HepG2 (cell line): ENCODE measurements around the gene BST1. TPM values are rescaled to one million over a fixed set of nuclear protein-coding genes. Genes with fewer than 3 reads are reported as not detected.

Experiments
- EHMT2 ChIP-seq: fragments of 200-600 bp; sonication (generic); IDR thresholded peaks from 2 replicates; pipeline ENCODE4 v1.7.0; 2017; ENCODE audit warnings: antibody characterized with exemption, low read depth, low read length, borderline replicate concordance
- FOXK2 ChIP-seq: fragments of 450-650 bp; IDR thresholded peaks from 2 replicates; pipeline ENCODE4 v1.6.1; 2016
- GPN1 ChIP-seq: sonication (generic); formaldehyde crosslinking; IDR thresholded peaks from 2 replicates; pipeline ENCODE4 v1.5.1; 2020; ENCODE audit warnings: missing genetic modification reagents, borderline replicate concordance
- KMT2B ChIP-seq: IDR thresholded peaks from 2 replicates; pipeline ENCODE4 v1.6.1; 2016; ENCODE audit warnings: missing genetic modification reagents, missing compliant biosample characterization
- NCOR1 ChIP-seq: fragments of 200-600 bp; sonication (generic); IDR thresholded peaks from 2 replicates; pipeline ENCODE4 v1.7.0; 2017; ENCODE audit warnings: antibody characterized with exemption, low read length, borderline replicate concordance
- NFKBIZ ChIP-seq: IDR thresholded peaks from 2 replicates; pipeline ENCODE4 v1.6.1; 2018; ENCODE audit warnings: missing genetic modification reagents, missing compliant biosample characterization
- NR2F2 ChIP-seq: IDR thresholded peaks from 2 replicates; pipeline ENCODE4 v1.6.1; 2012; ENCODE audit warnings: low read depth, inconsistent platforms, borderline replicate concordance
- TBP ChIP-seq: sonication (generic); formaldehyde crosslinking; IDR thresholded peaks from 2 replicates; pipeline ENCODE4 v1.5.0; 2020; ENCODE audit warnings: missing genetic modification reagents
- ZFX ChIP-seq: sonication (generic); formaldehyde crosslinking; IDR thresholded peaks from 2 replicates; pipeline ENCODE4 v1.4.0; 2020; ENCODE audit warnings: mild to moderate bottlenecking, low read depth, missing genetic modification reagents, moderate library complexity
- ZNF230 ChIP-seq: sonication (generic); formaldehyde crosslinking; IDR thresholded peaks from 2 replicates; pipeline ENCODE4 v1.4.0; 2020; ENCODE audit warnings: mild to moderate bottlenecking, missing genetic modification reagents
- ZNF232 ChIP-seq: sonication (generic); formaldehyde crosslinking; IDR thresholded peaks from 2 replicates; pipeline ENCODE4 v1.4.0; 2020; ENCODE audit warnings: missing genetic modification reagents, borderline replicate concordance
- ZNF251 ChIP-seq: sonication (generic); formaldehyde crosslinking; IDR thresholded peaks from 2 replicates; pipeline ENCODE4 v1.9.0; 2021; ENCODE audit warnings: mild to moderate bottlenecking, missing genetic modification reagents
- ZNF557 ChIP-seq: sonication (generic); formaldehyde crosslinking; IDR thresholded peaks from 2 replicates; pipeline ENCODE4 v1.4.0; 2020; ENCODE audit warnings: missing genetic modification reagents
- ZNF878 ChIP-seq: sonication (generic); formaldehyde crosslinking; IDR thresholded peaks from 2 replicates; pipeline ENCODE4 v1.8.1; 2023; ENCODE audit warnings: mild to moderate bottlenecking, missing genetic modification reagents, moderate library complexity
- polyA plus RNA-seq, 8 experiments: library from polyadenylated mRNA; depleted of rRNA in 3 of 8; stranded (reverse) in 7 of 8; unstranded in 1 of 8; fragments of >200 nt; fragmentation: Illumina TruSeq in 4 of 8; extraction: Trizol in 4 of 8; gene quantifications; 2 replicates each; pipeline versions ENCODE4 v1.2.1 to v1.2.3, GENCODE V29; 2011 to 2016; ENCODE audit warnings: low read depth in 4 of 8, missing spikeins in 1 of 8, mixed read lengths in 1 of 8; ENCODE audit not compliant: insufficient read depth in 1 of 8
- total RNA-seq, 5 experiments: library from RNA; depleted of rRNA; stranded (reverse); fragments of >200 nt; fragmentation: Illumina TruSeq; extraction: Trizol; gene quantifications; 2 replicates each; pipeline ENCODE4 v1.2.3, GENCODE V29; 2016; ENCODE audit warnings: low read depth in 1 of 5
- TF ChIP-seq, protein P1 (sequence below): sonication (generic); formaldehyde crosslinking; IDR thresholded peaks from 2 replicates; pipeline ENCODE4 v1.5.1; 2020; ENCODE audit warnings: missing genetic modification reagents, mild to moderate bottlenecking, borderline replicate concordance
- TF ChIP-seq, protein P2 (sequence below): IDR thresholded peaks from 2 replicates; pipeline ENCODE4 v1.6.1; 2012; ENCODE audit warnings: low read depth, low read length, improper control_type of control experiment
- TF ChIP-seq, protein P3 (sequence below): sonication (generic); formaldehyde crosslinking; conservative IDR thresholded peaks from 2 replicates; pipeline ENCODE4 v1.4.0; 2020; ENCODE audit warnings: mild to moderate bottlenecking, missing genetic modification reagents, moderate library complexity

BST1 gene
- total and polyA plus RNA-seq, 2 of the 13 experiments (the other 11 are each of a cell fraction or from before 2014, with no cell fraction given), result 0.09 to 0.49 TPM

DNA sequence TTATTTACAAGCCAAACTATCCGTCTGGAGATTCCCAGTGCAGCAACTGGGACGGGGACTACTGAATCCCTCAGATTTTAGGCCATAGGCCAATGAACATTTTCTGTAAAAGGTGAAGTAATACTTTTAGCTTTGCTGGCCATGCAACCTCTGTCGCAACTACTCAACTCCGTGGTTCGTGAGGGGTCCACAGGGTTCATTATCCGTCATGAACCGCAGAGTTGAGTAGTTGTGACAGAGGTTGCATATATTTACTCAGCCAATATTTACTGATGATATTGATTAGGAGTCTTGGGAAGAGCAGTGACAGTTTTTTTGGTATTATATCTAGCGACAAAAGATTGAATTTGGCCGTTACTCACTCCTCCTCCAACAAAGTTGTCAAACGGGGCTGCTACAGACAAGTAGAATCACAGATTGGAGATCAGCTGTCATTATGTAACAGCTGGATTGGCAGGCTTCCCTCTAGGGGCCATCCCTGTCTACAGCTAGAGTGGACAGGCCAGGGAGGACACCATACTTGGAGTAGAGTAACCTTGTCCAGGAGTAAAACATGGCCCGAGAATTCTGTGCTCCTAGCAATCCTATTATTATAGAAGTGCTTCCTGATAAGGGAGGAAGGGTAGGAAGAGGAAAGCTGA, 38.0 kb downstream of the BST1 start (continued):
- TF ChIP-seq, protein P1, sequence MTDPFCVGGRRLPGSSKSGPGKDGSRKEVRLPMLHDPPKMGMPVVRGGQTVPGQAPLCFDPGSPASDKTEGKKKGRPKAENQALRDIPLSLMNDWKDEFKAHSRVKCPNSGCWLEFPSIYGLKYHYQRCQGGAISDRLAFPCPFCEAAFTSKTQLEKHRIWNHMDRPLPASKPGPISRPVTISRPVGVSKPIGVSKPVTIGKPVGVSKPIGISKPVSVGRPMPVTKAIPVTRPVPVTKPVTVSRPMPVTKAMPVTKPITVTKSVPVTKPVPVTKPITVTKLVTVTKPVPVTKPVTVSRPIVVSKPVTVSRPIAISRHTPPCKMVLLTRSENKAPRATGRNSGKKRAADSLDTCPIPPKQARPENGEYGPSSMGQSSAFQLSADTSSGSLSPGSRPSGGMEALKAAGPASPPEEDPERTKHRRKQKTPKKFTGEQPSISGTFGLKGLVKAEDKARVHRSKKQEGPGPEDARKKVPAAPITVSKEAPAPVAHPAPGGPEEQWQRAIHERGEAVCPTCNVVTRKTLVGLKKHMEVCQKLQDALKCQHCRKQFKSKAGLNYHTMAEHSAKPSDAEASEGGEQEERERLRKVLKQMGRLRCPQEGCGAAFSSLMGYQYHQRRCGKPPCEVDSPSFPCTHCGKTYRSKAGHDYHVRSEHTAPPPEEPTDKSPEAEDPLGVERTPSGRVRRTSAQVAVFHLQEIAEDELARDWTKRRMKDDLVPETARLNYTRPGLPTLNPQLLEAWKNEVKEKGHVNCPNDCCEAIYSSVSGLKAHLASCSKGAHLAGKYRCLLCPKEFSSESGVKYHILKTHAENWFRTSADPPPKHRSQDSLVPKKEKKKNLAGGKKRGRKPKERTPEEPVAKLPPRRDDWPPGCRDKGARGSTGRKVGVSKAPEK (CRISPR knock-in tag), result no peak
- TF ChIP-seq FOXK2, result no peak
- peak; percentile 67; the same call in 1 of the 2 replicates for TF ChIP-seq EHMT2
- no peak for TF ChIP-seq ZNF878
- TF ChIP-seq NFKBIZ, result 0 out of 2 replicates have a peak, but pooled peaks have one; percentile 59
- TF ChIP-seq, protein P2, sequence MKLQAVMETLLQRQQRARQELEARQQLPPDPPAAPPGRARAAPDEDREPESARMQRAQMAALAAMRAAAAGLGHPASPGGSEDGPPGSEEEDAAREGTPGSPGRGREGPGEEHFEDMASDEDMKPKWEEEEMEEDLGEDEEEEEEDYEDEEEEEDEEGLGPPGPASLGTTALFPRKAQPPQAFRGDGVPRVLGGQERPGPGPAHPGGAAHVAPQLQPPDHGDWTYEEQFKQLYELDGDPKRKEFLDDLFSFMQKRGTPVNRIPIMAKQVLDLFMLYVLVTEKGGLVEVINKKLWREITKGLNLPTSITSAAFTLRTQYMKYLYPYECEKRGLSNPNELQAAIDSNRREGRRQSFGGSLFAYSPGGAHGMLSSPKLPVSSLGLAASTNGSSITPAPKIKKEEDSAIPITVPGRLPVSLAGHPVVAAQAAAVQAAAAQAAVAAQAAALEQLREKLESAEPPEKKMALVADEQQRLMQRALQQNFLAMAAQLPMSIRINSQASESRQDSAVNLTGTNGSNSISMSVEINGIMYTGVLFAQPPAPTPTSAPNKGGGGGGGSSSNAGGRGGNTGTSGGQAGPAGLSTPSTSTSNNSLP, result peak; percentile 34; the same call in 1 of the 2 replicates
- TF ChIP-seq, protein P3, sequence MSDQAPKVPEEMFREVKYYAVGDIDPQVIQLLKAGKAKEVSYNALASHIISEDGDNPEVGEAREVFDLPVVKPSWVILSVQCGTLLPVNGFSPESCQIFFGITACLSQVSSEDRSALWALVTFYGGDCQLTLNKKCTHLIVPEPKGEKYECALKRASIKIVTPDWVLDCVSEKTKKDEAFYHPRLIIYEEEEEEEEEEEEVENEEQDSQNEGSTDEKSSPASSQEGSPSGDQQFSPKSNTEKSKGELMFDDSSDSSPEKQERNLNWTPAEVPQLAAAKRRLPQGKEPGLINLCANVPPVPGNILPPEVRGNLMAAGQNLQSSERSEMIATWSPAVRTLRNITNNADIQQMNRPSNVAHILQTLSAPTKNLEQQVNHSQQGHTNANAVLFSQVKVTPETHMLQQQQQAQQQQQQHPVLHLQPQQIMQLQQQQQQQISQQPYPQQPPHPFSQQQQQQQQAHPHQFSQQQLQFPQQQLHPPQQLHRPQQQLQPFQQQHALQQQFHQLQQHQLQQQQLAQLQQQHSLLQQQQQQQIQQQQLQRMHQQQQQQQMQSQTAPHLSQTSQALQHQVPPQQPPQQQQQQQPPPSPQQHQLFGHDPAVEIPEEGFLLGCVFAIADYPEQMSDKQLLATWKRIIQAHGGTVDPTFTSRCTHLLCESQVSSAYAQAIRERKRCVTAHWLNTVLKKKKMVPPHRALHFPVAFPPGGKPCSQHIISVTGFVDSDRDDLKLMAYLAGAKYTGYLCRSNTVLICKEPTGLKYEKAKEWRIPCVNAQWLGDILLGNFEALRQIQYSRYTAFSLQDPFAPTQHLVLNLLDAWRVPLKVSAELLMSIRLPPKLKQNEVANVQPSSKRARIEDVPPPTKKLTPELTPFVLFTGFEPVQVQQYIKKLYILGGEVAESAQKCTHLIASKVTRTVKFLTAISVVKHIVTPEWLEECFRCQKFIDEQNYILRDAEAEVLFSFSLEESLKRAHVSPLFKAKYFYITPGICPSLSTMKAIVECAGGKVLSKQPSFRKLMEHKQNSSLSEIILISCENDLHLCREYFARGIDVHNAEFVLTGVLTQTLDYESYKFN, result peak; percentile 73
- no peak for TF ChIP-seq TBP
- no peak for TF ChIP-seq ZNF251
- TF ChIP-seq ZNF557 (CRISPR knock-in tag), result no peak
- TF ChIP-seq ZNF232 (CRISPR knock-in tag), result no peak
- TF ChIP-seq NR2F2, result peak; percentile 56; the same call in 1 of the 2 replicates
- no peak for TF ChIP-seq KMT2B (CRISPR knock-in tag)
- no peak for TF ChIP-seq ZNF230 (CRISPR knock-in tag)
- no peak for TF ChIP-seq GPN1 (CRISPR knock-in tag)
- TF ChIP-seq ZFX (CRISPR knock-in tag), result 0 out of 2 replicates have a peak, but pooled peaks have one; percentile 8
- peak; percentile 77; the same call in 1 of the 2 replicates for TF ChIP-seq NCOR1
